Muscle of arm (tissue), 12 donors: ENCODE data around the gene JHY. TPM values are rescaled to one million over a fixed set of nuclear protein-coding genes. Genes with fewer than 3 reads are reported as not detected.

ENCODE experiments used
- DNase-seq: peaks from one replicate; pipeline ENCODE4 v3.0.0-alpha.2; 2013
- polyA plus RNA-seq, 12 donors: library from polyadenylated mRNA; unstranded; fragments of 120-200 nt; gene quantifications; one replicate each; pipeline ENCODE4 v1.2.1, GENCODE V29; 2013; ENCODE audit not compliant: insufficient read length in 12 of 12

Gene JHY
- polyA plus RNA-seq, 12 donors: 1.6 to 7.5 (median 1.9) TPM; not detected in 2

GRCh38 chr11:122869622-122870021 is 12.9 kb upstream of the JHY start:
- no peak for DNase-seq

- DNase-seq: no peak
These were observed 11.3 kb upstream of the JHY start for GRCh38 chr11:122871302-122871701.

GRCh38 chr11:122872046-122872445 is 10.5 kb upstream of the JHY start:
- DNase-seq: no peak

GRCh38 chr11:122874991-122875390 is 7.6 kb upstream of the JHY start:
- DNase-seq: no peak

- no peak for DNase-seq
These were observed 4.8 kb upstream of the JHY start for GRCh38 chr11:122877732-122878131.

- DNase-seq: no peak
These were observed 2.8 kb upstream of the JHY start for GRCh38 chr11:122879785-122880184.

GRCh38 chr11:122882857-122883645 is 492 bp downstream of the JHY start:
- peak; percentile 61 for DNase-seq

GRCh38 chr11:122883646-122883979 is 1.1 kb downstream of the JHY start:
- DNase-seq: no peak

GRCh38 chr11:122888162-122888561 is 5.6 kb downstream of the JHY start:
- DNase-seq: no peak

- no peak for DNase-seq
These were observed 10.6 kb downstream of the JHY start for GRCh38 chr11:122893131-122893530.

- no peak for DNase-seq
These were observed 13.0 kb downstream of the JHY start for GRCh38 chr11:122895563-122895962.

- no peak for DNase-seq
These were observed 15.1 kb downstream of the JHY start for GRCh38 chr11:122897606-122898210.

GRCh38 chr11:122898799-122899198 is 16.2 kb downstream of the JHY start:
- DNase-seq: no peak

- no peak for DNase-seq
These were observed 18.1 kb downstream of the JHY start for GRCh38 chr11:122900587-122901202.

GRCh38 chr11:122902951-122903350 is 20.4 kb downstream of the JHY start:
- no peak for DNase-seq

GRCh38 chr11:122910775-122911174 is 28.2 kb downstream of the JHY start:
- peak; percentile 8 for DNase-seq

- peak; percentile 10 for DNase-seq
These were observed 34.8 kb downstream of the JHY start for GRCh38 chr11:122917311-122917710.

GRCh38 chr11:122918734-122919133 is 36.2 kb downstream of the JHY start:
- no peak for DNase-seq

- no peak for DNase-seq
These were observed 38.0 kb downstream of the JHY start for GRCh38 chr11:122920579-122920978.

GRCh38 chr11:122922893-122923292 is 40.3 kb downstream of the JHY start:
- no peak for DNase-seq

GRCh38 chr11:122923302-122923701 is 40.7 kb downstream of the JHY start:
- no peak for DNase-seq

- no peak for DNase-seq
These were observed 49.0 kb downstream of the JHY start for GRCh38 chr11:122931510-122931909.

GRCh38 chr11:122933416-122933815 is 50.9 kb downstream of the JHY start:
- peak; percentile 4 for DNase-seq
